ENCODE measurements around the gene FKBP2.

Gene FKBP2

GRCh38 chr11:64258356-64258755 lies 17.5 kb downstream of the FKBP2 start:
- no peak for TF ChIP-seq CTCF (conservative IDR thresholded peaks at IDR 0.05)
- H3K27ac ChIP-seq, result no peak overlapping the region

GRCh38 chr11:64258946-64259532 lies 18.1 kb downstream of the FKBP2 start:
- no peak overlapping the region for H3K27ac ChIP-seq
- no peak; the same call in 1 of the 2 replicates for TF ChIP-seq CTCF (conservative IDR thresholded peaks at IDR 0.05)

GRCh38 chr11:64259533-64260067 lies 18.7 kb downstream of the FKBP2 start:
- H3K27ac ChIP-seq, result no peak overlapping the region
- no peak for TF ChIP-seq CTCF (conservative IDR thresholded peaks at IDR 0.05)

- no peak overlapping the region for H3K27ac ChIP-seq
- no peak for TF ChIP-seq CTCF (conservative IDR thresholded peaks at IDR 0.05)
Measured at GRCh38 chr11:64260147-64260708, 19.3 kb downstream of the FKBP2 start.

GRCh38 chr11:64261556-64262080 lies 20.7 kb downstream of the FKBP2 start:
- TF ChIP-seq CTCF (conservative IDR thresholded peaks at IDR 0.05), result no peak

GRCh38 chr11:64262271-64263002 lies 21.5 kb downstream of the FKBP2 start:
- no peak for TF ChIP-seq CTCF (conservative IDR thresholded peaks at IDR 0.05)
- no peak overlapping the region for H3K27ac ChIP-seq

More at GRCh38 chr11:64261556-64262080, 20.7 kb downstream of the FKBP2 start:
- H3K27ac ChIP-seq, result no peak overlapping the region
